ENCODE measurements around the gene CXCR4.

The CXCR4 gene

DNA sequence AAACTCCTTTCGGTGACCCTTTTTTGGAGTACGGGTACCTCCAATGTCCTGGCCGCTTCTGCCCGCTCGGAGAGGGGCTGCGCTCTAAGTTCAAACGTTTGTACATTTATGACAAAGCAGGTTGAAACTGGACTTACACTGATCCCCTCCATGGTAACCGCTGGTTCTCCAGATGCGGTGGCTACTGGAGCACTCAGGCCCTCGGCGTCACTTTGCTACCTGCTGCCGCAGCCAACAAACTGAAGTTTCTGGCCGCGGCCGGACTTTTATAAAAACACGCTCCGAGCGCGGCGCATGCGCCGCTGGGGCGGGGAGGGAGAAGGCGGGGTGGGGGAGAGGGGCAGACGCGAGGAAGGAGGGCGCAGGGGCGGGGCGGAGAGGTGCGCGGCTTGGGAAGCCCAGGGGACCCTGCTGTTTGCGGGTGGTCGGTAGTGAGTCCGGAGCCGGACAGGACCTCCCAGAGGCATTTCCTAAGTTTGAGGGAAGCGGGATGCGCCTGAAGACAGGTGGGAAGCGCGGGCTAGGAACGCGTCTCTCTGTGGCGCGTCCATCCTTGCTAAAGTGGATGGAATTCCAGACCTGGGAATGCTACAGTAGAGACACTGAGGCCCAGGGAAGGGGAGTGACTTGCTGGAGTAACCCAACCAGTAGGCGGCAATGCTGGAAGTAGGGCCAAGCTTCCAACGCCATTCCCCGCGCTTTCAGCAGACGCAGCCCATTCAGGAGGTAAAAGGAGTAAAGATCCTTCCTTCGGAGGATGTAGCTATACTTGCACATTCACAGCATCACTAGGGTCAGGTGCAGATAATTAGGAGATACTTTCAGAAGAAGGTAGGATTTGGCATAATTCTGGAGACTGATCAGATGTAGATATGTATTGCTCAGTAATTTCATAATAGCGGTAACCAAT, at the start of gene CXCR4:
Gene CXCR4 (minus strand): TSS at position 241 of the 910 bp plus-strand sequence. CDS start 89 bp downstream, at position 152.
- DNase-seq: peak; percentile 23

DNA sequence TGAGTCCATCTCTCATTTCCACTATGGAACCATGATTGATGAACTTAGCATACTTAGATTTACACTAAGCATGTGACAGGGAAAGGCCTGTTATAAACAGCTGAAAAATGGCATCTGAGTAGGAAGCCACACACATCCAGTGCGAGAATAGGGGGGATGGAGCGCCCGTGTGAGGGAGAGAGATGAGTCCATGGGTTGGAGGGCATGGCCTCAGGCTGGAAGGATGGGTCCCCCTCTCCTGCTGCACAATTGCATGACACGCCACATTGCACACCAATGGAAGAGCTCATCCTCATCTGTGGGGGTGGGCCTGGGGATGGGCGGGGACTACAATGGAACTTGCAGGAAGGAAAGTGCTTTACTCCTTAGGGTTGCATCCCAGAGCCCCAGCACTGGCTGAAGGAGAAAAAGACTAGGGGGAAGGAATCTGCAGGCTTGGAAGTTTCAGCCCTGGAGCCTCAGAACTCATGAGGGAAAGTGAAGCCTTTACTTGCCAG, 46.4 kb upstream of the CXCR4 start:
- DNase-seq: no peak

DNA sequence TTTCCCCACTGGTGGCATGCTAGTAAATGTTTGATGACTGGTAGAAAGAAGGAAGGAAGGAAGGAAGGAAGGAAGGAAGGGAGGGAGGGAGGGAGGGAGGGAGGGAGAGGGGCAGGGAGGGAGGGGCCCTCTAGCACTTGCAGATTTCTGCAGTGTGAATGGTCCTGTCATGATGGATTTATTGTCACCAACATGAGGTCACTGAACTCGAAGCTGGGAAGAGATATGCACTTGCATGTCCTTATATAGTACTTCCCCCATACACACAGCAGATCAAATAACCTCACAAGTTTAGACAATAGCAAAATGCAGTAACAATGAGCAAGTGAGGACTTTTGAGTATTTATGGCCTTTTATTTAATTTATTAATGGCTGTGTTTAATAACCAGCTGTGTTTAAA, 44.5 kb upstream of the CXCR4 start:
- no peak for DNase-seq

DNA sequence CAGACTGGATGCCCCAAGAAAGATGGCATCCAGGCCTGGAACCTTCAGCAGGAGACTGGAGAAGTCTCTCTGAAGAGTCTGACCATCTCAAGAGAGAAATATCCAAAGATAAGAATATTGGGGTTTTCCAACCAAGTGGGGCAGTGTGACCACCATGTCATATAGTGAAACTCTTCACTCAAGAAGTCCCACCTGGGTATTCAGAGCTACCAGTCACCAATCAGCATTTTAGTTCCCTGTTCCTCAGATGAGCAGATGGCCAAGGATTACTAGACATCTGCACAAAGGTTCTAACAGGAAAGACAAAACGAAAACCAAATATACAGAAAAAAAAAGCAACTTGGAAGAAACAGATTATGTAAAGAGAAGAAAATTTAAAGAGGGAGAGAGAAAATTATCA, 38.5 kb upstream of the CXCR4 start:
- no peak for DNase-seq

DNA sequence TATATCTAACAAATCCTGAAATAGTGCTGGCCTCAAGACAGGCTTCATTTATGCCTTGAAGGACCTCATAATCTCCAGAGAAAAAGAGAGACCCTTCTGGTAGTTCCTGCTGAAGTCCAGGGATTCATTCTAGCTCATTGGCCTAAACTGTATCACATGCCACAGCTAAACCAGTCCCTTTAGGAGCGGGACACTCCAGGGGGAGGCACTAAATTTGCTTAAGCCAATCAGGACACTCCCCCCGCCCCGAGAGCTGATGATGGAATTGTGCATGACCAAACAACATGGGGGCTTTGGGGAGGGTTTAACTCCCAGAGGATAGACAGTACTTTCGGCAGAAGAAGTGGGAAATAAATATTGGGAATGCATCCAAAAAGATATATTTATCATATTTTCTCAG, 36.4 kb upstream of the CXCR4 start:
- DNase-seq: no peak

DNA sequence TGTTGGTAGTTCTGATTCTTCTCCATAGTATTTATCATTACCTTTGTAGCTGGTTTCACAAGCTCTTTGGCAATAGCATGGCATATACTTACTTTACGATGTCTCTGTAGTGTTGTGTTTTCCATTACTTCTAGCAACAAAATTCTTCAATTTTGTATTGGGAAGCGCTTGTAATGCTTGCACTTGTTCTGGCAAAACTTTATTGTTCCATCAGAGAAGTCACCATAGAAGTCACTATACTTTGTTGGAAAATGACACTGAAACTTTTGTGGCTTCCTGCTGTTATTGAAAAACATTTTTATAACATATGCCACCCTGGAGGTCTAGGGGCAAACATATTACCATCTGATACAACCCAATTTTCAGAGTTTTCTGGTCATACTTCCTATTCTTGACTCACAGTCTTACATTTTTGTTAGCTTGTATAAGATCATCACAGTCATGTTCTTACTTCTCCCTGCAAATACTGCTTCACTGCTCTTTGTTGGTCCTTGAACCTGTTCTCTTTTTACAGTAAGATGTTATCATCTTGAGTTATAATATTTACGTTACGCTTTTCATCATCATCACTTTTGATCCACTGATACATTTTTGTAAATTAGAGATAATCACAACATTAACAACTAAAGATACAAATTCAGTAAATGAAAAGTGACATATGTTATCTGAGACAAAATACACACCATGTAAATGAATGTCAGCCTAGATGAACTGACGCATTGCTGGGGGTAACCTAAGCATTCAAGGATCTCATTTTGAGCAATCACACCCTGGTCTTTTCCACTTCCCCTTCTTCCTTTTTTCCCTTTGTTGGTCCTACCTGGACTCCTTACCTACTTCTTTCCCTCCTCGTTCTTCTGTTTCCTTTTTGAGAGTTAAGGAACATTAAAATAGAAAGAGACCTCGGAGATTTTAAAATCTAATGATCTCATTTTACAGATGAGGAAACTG, 33.3 kb upstream of the CXCR4 start:
- no peak for DNase-seq

DNA sequence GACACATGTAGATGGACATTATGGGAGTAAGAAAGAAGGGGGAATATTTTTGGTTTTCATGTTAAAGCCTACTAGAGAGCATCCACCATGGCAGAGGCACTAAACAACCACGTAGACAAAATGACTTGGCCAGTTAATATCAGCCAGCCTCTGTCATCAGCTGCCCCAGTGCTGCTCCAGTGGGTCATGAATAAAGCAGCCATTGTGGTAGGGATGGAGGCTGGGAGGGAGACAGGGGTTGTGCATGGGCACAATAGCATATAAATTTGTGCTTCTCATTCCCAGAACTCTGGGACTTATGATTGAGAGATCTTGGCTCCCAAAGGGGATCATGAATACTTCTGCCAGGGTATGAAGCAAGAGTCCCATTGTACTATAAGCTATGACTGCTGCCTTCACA, 31.1 kb upstream of the CXCR4 start:
- no peak for DNase-seq

DNA sequence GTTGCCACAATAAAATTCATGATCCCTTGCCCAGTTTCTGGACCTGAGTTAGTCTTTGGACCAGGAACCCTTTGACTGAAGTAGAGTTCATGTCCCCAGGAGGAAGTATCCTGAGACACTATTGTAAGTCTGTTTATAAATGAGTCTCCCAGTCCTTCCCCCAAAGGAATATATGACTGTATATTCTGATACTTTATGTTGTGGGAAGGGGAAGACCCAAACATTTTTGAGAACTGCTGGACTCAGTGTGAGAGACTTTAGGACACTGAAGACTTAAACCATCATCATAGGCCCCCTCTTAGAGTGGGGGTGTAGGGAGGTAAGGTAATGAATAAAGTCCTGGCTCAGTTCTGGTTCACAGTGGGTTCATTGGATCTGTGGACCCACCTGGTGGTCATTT, 28.6 kb upstream of the CXCR4 start:
- no peak for DNase-seq

DNA sequence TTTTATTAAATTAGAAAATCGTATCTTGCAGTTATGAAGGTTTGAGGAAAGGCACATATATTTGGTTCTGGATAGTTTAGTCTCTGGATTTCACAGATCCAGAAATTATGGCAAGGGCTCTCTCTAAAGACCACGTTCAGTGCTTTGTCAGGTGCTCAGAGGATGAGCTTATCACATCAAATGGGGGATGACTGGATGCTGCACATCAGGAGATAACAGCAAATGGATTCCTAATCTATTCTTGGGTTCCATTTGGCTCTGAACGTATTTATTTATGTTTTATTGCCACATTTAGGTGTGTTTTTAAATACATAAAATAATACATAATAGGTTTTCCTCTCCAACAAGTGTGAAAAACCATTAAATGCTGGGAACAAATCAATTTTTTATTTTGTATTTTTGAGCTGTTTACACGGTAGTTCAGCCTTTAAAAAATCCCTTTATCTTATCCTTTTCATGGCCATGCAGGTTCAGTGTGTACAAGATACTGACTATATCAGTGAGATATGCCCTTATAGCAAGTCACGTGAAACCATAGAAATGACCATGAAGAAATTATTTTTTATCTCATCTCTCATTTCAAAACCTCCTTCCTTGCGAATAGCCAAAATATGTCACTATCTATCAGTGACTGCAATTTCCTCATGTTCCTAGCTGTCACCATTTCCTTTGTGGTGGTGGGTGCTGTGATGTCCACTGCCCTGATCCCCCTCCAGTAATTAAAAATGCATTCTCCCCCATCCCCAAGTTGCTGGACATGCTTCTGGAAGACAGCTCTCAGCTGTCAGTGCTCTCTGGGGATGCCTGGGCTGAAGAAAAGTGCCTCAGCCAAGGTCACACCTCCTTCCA, 25.9 kb upstream of the CXCR4 start:
- DNase-seq: no peak

DNA sequence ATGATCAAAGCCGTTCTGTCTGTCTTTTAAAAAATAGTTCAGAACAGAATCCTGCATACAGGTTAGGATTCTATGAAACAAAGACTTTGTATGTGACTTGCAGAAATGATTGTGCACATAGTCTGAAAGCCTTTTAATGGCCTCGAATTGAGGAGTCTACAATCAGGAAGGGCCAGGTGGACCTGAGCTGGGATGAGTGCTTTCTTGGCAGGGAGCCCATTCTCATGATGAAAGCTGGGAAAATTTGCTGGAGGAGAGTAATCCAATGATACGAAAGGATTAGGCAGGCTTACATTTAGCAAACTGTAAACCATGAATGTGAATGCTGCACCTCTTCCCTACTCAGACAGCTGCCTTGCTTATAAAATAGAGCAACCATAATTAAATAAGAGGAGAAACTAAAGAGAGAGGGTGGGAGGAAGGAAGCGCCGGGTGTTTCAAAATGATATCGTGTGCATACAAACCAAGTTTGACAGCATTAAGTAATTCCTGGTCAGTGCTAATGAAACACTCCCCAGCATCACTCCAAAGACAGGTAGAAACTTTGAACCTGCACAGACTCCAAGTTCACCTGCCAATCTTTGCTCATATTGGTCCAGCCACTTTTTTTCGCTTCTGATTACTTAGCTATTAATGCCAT, 23.7 kb upstream of the CXCR4 start:
- peak; percentile 93 for DNase-seq

DNA sequence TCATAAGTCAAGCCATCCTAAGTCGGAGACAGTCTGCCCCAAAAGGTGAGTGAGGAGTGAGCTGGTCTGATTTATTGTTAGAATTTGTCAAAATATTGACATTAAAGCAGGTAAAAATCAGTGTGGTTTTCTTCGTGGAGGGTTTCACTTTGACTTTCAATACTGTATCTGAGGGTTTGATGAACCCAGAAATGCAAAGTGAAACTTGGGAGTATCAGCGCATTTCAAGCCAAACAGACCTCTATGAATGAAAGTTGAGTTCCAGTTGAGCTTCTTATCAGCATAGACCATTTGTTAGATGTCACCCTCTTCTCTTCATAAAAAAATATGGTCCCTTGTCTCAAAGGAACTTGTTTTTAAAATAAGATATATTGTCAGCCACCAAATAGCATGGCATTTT, 21.7 kb upstream of the CXCR4 start:
- DNase-seq: no peak

DNA sequence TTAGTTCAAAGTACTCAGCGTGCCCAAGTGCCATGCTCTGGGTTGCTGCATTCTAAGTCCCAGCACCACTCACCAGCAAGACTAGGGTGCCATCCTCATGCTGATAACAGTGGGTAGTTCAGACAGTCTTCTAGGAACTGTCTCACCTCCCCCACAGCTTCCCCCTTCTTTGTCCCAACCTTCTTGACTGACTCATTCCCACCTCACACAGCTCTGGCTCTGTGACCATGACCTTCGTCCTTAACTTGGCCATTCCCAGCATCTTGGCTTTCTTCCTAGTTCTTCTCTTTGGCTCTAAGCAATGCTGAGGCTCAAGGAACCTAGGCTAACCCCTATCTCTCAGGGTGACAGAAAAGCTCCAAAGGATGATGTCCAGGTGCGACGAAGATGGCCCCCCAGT, 20.0 kb upstream of the CXCR4 start:
- DNase-seq: no peak

DNA sequence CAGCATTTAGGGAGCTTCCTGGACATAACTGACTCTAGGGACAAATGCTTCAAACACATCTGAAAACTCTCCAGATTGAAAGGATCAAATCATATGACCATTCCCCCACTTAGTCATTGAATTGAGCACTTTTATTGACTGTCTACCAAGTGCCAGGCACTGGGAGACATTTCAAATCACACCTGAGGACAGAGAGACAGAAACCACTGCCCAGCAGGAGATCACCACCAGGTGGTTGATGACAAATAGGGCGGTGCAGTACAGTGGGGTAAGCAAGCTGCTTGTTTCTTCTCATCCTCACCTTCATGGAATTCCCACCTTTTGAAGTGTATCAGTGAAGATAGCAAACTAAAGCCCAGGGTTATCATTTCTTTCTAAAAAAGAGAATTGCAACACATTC, 19.0 kb upstream of the CXCR4 start:
- DNase-seq: peak; percentile 80

DNA sequence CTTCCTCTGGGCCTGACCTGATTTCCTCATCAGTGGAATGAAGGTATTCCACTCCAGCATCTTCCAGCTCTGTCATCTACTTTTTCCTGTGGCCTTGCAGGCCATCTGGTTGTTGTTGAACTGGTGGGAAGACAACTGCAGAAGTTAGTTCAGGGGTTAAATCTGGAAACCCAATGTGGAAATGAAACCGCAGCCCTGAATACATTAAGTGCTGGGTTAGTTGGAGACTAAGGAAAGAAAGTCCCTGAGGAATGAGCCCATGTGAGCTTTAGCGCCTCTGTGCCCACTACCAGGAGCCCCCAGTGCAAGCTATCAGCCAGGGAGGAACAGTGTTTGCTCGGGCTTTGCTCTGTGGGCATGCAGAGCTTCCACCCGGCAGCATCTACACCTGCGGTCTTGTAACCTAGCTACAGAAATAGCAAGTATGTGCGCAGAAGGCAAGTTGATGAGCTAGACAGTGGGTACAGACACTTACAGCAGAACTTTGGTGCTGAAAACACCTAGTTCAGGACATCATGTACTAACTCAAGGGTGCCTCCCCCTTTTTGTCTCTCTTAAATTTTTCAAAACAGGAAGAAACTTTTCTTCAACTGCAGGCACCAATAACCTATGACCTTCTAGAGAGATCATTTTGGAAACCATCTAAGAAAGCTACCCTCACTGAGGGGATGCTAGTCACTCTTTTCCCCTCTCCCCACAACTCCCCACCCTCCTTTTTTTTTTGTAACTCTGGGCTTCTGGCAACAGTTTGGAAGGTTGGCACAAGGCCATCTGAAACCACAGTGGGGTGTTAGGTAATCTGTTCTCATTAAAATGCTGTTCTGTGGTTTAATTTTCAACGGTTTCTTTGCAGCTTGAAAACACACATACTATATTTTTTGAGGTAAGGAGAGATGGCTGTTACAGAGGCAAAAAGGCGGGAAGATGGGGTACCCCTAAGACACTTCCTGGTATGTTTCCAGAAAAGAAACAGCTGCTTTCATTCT, 18.3 kb upstream of the CXCR4 start:
- no peak for DNase-seq

DNA sequence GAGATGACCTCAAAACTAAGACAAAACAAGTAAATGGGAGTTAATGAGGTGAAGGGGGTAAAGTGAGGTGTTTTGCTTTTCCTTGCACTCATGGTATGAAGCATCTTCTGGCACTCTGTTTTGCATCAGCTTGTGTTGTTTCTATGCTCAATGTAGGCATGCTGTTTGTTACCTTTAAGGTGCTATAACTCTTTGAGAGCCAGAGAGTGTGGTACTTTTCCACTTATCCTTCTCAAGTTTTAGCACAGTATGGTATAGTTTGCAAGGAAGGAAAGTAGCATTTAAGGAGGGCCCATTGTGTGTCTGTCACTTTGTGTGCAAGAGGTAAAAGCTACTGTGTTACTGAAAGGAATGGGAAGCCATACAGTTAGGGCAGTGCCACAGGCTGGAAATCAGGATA, 17.5 kb upstream of the CXCR4 start:
- DNase-seq: no peak

DNA sequence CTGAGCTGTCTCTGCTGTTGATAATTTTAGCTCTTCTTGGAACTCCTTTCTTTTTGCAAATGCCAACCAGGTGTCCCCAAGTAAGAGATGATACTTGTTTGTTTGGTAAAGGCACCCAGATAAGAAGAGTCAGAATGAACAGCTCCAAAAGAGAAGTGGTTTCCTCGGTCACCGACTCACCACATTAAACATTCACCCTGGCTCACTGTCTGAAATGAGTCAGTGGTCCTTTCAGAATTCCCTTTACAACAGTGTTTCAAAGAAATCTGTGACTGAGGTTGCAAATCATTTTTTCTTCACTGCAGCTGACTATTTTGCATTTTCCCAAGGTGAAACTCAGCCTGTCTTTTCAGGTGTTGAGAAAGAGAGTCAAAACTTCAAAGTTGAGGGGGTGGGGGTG, 16.2 kb upstream of the CXCR4 start:
- DNase-seq: no peak

DNA sequence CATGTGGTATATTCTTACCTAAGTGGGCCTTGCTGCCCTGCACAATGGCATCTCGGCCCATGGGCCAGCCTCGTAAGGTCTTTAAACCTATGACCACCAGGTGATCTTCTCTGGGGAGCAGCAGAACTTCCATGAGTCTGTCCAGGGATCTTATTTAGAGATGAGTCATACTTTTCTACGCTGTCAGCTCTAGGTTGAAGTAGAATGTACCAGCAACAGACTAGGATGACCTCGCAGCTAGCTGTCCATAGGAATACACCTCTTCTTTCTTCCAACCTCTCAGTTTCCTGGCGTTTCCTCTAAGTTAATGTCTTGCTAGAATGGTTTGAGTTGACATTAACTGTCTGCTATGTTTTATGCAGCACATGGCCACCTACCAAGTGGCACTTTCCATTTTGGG, 15.6 kb upstream of the CXCR4 start:
- no peak for DNase-seq

DNA sequence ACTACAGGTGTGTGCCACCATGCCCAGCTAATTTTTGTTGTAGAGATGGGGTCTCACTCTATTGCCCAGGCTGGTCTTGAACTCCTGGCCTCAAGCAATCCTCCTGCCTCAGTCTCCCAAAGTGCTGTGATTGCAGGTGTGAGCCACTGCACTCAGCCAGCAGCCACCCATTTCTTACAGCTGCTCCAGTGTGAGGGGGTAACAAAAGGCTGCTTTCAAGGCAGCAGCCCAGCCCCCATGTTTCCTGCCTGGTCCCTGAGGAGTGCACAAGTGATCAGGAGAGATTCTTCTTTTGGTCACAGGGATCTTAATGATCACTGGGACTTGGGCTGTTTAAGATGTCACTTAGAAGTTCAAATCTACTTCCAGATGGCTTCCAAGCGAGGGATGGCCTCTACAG, 15.2 kb upstream of the CXCR4 start:
- no peak for DNase-seq

DNA sequence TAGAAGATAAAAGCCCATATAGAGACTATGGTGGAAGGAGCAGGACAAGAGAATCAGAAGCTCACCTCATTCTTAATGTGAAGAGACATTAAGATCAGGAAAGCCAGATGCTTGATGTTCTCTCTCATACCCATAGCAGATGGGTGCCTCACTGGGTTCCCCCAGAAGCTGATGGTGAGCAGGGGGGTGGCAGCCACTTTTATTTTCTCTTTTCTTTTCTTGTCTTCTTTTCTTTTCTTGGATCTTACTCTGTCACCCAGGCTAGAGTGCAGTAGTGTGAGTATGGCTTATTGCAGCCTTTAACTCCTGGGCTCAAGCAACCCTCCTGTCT, 14.8 kb upstream of the CXCR4 start:
- DNase-seq: no peak

DNA sequence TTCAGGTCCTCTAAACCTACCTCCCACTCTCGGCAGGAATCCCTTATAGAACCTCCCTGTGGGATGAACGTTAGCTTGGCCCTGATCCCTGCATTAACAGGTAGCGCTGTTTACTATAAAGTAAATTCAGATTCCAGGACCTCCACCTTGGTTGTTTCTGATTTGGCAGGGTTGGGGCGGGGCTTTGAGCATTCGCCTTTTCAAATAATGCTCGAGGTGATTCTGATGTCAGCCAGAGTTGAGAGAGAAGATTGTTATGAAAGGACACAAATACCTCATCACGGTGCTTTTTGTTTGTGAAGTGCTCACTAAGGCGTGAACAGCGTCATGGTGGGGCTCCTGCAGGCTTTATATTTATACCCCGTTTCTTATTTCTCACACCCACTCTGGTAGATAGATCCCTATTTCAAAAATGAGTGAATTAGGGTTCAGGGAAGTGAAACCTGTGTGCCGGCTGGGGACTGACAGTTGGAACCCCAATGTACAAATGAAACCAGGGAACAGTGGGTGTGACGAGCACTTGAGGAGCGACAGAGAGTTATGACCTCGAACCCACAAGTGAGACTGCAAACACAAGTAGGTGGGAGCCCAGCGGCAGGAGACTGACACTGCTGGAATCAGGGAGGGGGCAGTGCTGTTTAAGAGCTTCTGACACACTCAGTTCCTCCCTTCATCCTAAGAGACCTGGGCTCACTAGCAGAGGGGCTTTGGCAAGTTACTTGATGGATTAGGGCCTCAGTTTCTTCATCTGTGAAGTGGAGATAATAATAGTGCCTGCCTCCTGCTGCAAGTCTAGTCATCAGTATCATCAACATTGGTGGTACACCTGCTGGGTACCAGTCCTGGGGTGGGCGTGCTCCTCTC, 14.2 kb upstream of the CXCR4 start:
- DNase-seq: no peak

All from NCI-H2081 treated with DMSO at 0.1 percent for 48 hours (cell line).